HT-29 (cell line): ENCODE results near the gene KRTAP4-16. TPM values are rescaled to one million over a fixed set of nuclear protein-coding genes. Genes with fewer than 3 reads are reported as not detected.
"Not testable (repeated sequence)": the region's sequence is repeated elsewhere in the genome, so short reads cannot be mapped to it uniquely, and the experiment has no call there.

Experiments
- DNase-seq: peaks from one replicate; pipeline ENCODE4 v3.0.0-alpha.2; 2015; ENCODE audit warnings: low spot score
- total RNA-seq: library from RNA; depleted of rRNA; stranded (reverse); fragments of >200 nt; shearing (Covaris generic); gene quantifications from 2 replicates; pipeline ENCODE4 v1.2.3, GENCODE V29; 2014

The KRTAP4-16 gene
- total RNA-seq, 1 experiment from 2014 or later, result not detected

GRCh38 chr17:41076788-41077187 is 25.2 kb downstream of the KRTAP4-16 start:
- no peak for DNase-seq

- no peak for DNase-seq
These were observed 28.3 kb downstream of the KRTAP4-16 start for GRCh38 chr17:41073676-41074075.

DNA sequence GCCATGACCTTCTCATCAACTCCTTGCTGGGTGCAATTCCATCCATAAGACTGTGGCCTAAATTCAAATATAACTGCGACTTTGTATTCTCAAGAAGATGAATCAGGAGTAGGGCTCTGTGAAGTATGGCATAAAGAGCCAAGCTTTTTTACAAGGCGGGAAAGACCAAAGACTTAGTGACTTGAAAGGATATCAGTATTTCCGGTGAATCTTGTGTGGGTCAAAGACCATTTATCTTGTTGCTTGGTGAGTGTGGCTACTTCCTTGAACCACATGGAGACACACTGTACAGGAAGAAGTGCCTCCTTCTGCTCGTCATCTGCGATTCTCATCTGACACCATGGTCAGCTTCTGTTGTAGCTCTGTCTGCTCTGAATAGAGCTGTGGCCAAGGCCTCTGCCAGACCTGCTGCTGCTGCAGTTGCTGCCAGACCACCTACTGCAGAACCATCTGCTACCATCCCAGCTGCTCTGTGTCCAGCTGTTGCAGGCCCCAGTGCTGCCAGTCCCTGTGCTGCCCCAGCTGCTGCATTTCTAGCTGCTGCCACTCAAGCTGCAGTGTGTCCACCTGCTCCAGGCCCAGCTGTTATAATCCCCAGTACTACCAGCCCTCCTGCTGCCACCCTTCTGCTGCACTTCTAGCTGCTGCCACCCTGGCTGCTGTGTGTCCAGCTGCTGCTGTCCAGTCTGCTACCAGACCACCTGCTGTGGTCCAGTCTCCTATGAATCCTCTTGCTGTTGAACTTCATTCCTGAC is 30.2 kb downstream of the KRTAP4-16 start:
- DNase-seq, result peak; percentile 16

GRCh38 chr17:41069031-41069430 is 33.0 kb downstream of the KRTAP4-16 start:
- no peak for DNase-seq

DNA sequence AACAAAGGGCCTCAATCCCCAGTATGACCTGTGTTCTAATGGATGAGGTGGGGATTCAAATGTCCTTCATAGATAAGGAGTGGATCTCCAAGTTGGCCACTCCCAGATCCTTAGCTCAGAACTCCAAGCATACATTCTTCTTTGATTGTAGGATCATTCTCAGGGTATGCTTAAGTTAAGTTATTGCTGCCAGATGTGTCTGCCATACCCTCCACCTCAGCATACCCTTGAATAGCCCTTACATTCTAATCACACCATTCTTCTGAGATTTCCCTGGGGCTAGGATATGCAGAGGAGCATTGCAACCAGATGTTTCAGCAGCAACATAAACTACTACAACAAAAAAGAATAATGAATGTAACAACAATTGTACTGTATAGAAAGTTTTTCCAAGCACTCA is 34.7 kb downstream of the KRTAP4-16 start:
- DNase-seq, result no peak

GRCh38 chr17:41065829-41066624 is 36.0 kb downstream of the KRTAP4-16 start, which contains the start of gene KRTAP2-4:
TSS of gene KRTAP2-4 (minus strand) at chr17:41065879. CDS start at chr17:41065845, 34 bp downstream.
- DNase-seq, result no peak

GRCh38 chr17:41065016-41065689 is 36.9 kb downstream of the KRTAP4-16 start:
- not testable (repeated sequence) for DNase-seq

DNA sequence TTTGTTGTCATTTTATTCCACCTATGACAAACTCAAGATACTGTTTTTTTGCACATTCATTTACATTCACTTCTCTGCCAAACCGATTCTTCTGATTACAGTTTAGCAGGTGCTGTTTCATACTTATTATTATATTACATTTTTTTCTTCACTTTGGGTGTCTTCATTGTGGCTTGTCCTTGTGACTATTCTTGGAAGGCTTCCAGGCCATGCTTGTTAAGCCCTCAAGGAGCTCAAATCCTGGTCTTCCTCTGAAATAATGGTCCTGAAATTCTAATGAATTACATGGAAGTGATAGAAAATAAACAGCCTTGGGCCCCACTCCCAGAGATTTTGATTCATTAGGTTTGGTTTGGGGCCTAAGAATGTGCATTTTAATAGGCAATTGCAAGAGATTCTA is 37.7 kb downstream of the KRTAP4-16 start:
- DNase-seq, result no peak

DNA sequence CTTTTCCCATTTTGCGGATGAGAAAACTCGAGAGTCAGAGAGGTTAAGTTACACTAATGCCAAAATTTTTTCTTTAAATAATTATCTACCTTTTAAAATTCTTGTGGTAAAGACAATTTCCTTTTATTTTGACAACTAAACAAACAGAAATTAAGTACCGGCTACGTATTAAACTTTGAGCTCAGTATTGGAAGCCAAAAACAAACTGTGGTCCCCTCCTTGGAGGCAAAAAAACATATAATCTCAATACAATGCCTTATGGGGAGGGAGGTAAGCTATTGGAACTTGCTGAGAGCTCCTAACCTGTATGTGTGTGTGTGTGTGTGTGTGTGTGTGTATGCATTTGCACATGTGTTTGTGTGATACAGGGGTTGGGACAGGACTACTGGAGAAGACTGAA is 38.6 kb downstream of the KRTAP4-16 start:
- no peak for DNase-seq

GRCh38 chr17:41061964-41062363 is 40.0 kb downstream of the KRTAP4-16 start:
- no peak for DNase-seq

- DNase-seq, result no peak
These were observed 41.9 kb downstream of the KRTAP4-16 start, which contains the start of gene KRTAP2-3 for GRCh38 chr17:41060052-41060604. TSS of gene KRTAP2-3 (minus strand) at chr17:41060114. CDS start at chr17:41060050, 64 bp downstream.

DNA sequence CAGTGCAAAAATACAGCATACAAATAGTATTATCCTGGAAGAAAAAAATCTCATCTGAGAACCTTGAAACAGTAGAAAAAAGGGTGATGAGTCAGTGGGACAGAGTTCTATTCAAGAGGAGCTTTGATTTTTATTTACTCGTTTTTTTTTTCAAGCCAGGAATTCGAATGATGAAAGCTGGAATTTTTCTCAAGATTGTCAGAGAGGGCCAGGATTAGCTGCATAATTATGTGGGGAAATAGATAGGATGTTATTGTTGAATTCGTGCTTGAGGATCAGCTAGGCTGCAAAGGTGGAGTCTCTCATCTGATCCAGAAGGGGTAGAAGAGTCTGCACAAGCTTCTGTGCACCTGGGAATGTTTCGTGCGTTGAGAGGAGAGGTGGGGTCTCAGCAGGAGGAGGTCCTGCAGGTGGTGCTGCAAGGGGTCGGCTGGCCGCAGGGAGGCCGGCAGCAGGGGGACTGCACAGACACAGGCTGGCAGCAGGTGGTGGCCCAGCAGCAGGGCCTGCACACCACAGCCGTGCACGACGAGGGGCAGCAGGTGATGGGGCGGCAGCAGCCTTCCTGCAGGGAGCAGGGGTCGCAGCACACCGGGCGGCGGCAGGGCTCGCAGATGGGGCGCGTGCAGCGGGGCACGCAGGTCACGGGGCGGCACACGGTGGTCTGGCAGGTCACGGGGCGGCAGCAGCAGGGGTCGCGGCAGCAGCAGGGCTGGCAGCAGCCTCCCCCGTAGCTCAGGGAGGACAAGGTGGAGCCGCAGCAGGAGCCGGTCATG is 42.5 kb downstream of the KRTAP4-16 start:
- DNase-seq, result not testable (repeated sequence)

GRCh38 chr17:41058741-41059140 is 43.3 kb downstream of the KRTAP4-16 start:
- no peak for DNase-seq

- DNase-seq, result no peak
These were observed 44.5 kb downstream of the KRTAP4-16 start for GRCh38 chr17:41057547-41057946.

- DNase-seq, result not testable (repeated sequence)
These were observed 46.9 kb downstream of the KRTAP4-16 start, which contains the start of gene KRTAP2-2 for GRCh38 chr17:41055130-41055529. TSS of gene KRTAP2-2 (minus strand) at chr17:41055230. CDS start at chr17:41055211, 19 bp downstream.

- DNase-seq, result not testable (repeated sequence)
These were observed 47.5 kb downstream of the KRTAP4-16 start for GRCh38 chr17:41054556-41054955.

DNA sequence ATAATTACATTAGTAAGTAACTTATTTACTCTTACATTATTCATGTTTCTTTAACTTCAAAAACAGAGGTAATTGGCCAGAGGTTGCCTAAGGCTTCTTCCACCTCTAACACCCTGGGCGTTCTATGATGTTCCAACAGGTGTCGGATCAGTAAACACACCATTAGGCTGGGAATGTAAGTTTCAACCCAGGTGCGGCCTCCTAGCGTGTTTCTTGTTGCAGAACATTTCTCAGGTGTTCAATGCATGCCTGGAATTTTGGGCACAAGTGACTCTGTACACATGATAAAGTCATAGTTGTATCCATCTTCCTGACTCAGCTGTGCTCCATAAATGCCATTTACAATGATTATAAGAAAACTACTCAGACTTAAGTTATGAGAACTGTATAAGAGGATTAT is 48.0 kb downstream of the KRTAP4-16 start:
- no peak for DNase-seq

- DNase-seq, result no peak
These were observed 49.4 kb downstream of the KRTAP4-16 start for GRCh38 chr17:41052566-41052965.
